ENCODE results near the gene TRPV2. TPM values are rescaled to one million over a fixed set of nuclear protein-coding genes. Genes with fewer than 3 reads are reported as not detected.

The TRPV2 gene
- total RNA-seq, 2 donors from 2014 or later: 7.1 to 11.0 TPM

DNA sequence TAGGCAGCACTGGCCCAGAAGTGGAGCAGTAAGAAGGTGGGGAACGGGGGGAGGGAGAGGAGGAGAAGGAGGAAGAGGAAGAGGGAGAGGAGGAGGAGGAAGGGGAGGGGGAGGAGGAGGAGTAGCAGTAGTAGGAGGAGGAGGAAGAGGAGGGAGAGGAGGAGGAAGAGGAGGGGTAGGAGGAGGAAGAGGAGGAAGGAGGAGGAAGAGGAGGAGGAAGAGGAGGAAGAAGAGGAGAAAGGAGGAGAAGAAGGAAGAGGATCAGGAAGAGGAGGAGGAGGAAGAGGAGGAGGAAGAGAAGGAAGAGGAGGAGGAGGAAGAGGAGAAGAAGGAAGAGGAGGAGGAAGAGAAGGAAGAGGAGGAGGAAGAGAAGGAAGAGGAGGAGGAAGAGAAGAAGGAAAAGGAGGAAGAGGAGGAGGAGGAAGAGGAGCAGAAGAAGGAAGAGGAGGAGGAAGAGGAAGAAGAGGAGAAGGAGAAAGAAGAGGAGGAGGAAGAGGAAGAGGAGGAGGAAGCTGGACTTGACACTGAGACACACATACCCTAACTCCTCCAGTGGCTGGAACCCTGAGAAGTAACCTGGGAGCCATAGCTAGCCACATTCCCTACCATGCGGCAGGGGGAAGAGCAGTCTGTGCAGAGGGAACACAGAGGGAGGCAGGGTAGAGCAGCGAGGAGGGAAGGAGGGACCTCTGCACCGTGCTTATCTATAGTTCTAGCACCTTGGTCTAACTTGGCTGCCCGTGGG lies 40.8 kb downstream of the TRPV2 start:
- Histone ChIP-seq H3K4me3 (no peak overlapping the region), H3K27ac (no peak overlapping the region), H3K36me3 (no peaks in the 10 kb centered on the region), H3K27me3 (replicated peaks; ENCODE audit: insufficient read depth) (no peaks in the 10 kb centered on the region), H3K4me1 (replicated peaks) (no peaks in the 10 kb centered on the region), H3K9me3 (no peaks in the 10 kb centered on the region)
- TF ChIP-seq POLR2A (IDR thresholded peaks at IDR 0.05) (no peak), POLR2AphosphoS5 (IDR thresholded peaks at IDR 0.05) (no peak)
- TF ChIP-seq, protein P1, sequence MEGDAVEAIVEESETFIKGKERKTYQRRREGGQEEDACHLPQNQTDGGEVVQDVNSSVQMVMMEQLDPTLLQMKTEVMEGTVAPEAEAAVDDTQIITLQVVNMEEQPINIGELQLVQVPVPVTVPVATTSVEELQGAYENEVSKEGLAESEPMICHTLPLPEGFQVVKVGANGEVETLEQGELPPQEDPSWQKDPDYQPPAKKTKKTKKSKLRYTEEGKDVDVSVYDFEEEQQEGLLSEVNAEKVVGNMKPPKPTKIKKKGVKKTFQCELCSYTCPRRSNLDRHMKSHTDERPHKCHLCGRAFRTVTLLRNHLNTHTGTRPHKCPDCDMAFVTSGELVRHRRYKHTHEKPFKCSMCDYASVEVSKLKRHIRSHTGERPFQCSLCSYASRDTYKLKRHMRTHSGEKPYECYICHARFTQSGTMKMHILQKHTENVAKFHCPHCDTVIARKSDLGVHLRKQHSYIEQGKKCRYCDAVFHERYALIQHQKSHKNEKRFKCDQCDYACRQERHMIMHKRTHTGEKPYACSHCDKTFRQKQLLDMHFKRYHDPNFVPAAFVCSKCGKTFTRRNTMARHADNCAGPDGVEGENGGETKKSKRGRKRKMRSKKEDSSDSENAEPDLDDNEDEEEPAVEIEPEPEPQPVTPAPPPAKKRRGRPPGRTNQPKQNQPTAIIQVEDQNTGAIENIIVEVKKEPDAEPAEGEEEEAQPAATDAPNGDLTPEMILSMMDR (IDR thresholded peaks at IDR 0.05): no peak
- intact Hi-C loops (cut with DNase I): no loop called here
- 81% methylated on average over 5 of the region's 5 CpGs for WGBS
- DNase-seq (ENCODE audit: low spot score): no peak

DNA sequence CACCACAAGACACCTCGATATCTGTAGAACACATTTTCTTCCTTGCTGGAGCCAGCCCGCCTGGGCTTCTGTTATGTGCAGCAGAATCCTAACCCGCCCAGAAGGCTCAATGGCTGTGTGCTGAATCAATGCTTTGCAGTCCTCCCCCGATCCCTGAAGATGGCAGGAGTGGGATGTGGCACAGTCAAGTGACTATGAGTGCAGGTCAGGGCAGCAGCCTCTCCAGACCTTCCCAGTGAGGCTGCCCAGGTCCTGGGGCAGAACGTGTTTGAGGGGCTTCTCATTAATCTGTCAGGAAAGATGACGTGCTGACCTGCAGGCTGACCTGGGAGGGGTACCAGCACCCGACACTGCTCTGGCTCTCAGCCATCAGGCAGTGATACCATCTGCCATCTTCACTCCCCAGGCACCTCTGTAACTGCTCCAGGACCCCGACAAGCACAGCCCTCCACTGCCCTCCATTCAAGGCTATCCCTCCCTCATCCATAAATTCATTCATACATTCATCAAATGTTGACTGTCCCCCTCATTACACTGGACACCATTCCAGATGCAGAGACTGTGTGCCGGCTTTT lies 41.5 kb downstream of the TRPV2 start:
- H3K9me3 ChIP-seq: no peaks in the 10 kb centered on the region
- DNase-seq (ENCODE audit: low spot score): no peak
- H3K27ac ChIP-seq: no peak overlapping the region
- H3K4me1 ChIP-seq (replicated peaks): no peaks in the 10 kb centered on the region
- H3K27me3 ChIP-seq (replicated peaks; ENCODE audit: insufficient read depth): no peaks in the 10 kb centered on the region
- 72% methylated on average over 9 of the region's 9 CpGs for WGBS
- H3K4me3 ChIP-seq: no peak overlapping the region
- intact Hi-C loops (cut with DNase I): no loop called here
- no peak for TF ChIP-seq POLR2AphosphoS5 (IDR thresholded peaks at IDR 0.05)
- TF ChIP-seq, protein P1 (IDR thresholded peaks at IDR 0.05): no peak
- TF ChIP-seq POLR2A (IDR thresholded peaks at IDR 0.05): no peak
- no peaks in the 10 kb centered on the region for H3K36me3 ChIP-seq

DNA sequence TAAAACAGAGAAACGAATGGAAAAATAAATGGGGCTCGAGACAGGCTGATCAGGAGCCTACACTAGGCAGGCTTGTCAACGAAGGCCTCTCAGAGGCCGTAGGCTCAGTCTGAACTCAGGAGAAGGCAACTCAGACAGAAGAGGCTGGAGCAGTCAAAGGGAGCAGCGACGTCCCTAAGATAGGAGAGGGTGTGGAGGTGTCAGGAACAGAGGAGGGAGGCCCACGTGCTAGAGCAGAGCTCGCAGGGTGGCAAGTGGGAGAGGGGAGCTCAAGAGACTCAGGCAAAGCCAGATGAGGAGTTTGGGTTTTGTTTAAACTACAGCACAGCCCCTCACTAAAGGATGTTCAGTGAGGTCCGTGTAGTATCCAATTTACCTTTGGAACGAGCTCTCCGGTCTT lies 43.9 kb downstream of the TRPV2 start:
- Histone ChIP-seq H3K9me3 (no peaks in the 10 kb centered on the region), H3K27me3 (replicated peaks; ENCODE audit: insufficient read depth) (no peaks in the 10 kb centered on the region), H3K36me3 (no peaks in the 10 kb centered on the region), H3K4me1 (replicated peaks) (no peaks in the 10 kb centered on the region), H3K4me3 (no peak overlapping the region), H3K27ac (no peak overlapping the region)
- DNase-seq (ENCODE audit: low spot score): no peak
- WGBS: 85% methylated on average over 11 of the region's 11 CpGs
- intact Hi-C loops (cut with DNase I): no loop called here
- TF ChIP-seq, protein P1 (IDR thresholded peaks at IDR 0.05): no peak
- TF ChIP-seq POLR2A (IDR thresholded peaks at IDR 0.05) (no peak), POLR2AphosphoS5 (IDR thresholded peaks at IDR 0.05) (no peak)

DNA sequence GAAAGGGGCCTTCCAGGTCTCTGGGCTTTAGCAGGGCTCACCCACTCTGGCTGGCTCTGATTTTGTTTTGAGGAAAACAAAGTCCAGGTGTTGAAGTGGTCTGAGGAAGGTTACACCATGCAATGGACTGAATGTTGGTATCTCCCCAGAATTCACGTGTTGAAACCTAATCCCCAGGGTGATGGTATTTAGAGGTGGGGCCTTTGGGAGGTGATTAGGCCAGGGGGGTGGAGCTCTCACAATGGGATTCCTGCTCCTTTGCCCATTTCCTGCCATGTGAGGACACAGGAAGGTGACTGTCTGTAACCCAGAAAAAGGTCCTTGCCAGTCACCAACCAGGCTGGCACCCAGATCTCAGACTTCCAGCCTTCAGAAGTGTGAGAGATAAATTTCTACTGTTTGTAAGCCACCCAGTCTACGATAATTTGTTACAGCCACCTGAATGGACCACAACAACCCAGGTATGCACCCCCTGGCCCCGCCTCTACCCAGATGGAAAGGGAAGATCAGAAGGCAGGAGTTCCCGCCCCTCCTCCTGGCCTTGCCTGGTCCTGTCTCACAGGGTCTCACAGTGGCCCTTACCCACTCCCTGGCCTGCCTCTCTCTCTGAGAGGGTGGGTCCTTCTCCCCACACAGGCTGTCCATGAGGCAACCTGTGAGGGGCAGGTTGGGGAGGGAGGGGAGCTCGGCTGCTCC lies 44.6 kb downstream of the TRPV2 start:
- H3K36me3 ChIP-seq: no peaks in the 10 kb centered on the region
- no peaks in the 10 kb centered on the region for H3K9me3 ChIP-seq
- H3K27ac ChIP-seq: no peak overlapping the region
- TF ChIP-seq POLR2A (IDR thresholded peaks at IDR 0.05) (no peak), POLR2AphosphoS5 (IDR thresholded peaks at IDR 0.05) (no peak)
- TF ChIP-seq, protein P1 (IDR thresholded peaks at IDR 0.05): no peak
- no peak for DNase-seq (ENCODE audit: low spot score)
- WGBS: 78% methylated on average over 5 of the region's 5 CpGs
- no peaks in the 10 kb centered on the region for H3K4me1 ChIP-seq (replicated peaks)
- H3K4me3 ChIP-seq: no peak overlapping the region
- intact Hi-C loops (cut with DNase I): no loop called here
- H3K27me3 ChIP-seq (replicated peaks; ENCODE audit: insufficient read depth): no peaks in the 10 kb centered on the region
